Activated gamma-delta T cell treated with anti-CD3 and anti-CD28 coated beads, Interleukin-2, amount 50 U/mL, for 16 hours (primary cell): Measurements from ENCODE around the gene SPTLC2.

Source experiments
- DNase-seq: peaks from one replicate; pipeline ENCODE4 v3.0.0-alpha.2; 2020; ENCODE audit warnings: low read depth

The SPTLC2 gene

GRCh38 chr14:77622366-77622961, 6.0 kb upstream of the SPTLC2 start:
- no peak for DNase-seq

- no peak for DNase-seq
Observed at GRCh38 chr14:77620222-77620870, 3.9 kb upstream of the SPTLC2 start.

GRCh38 chr14:77618381-77618970, 2.0 kb upstream of the SPTLC2 start:
- no peak for DNase-seq

GRCh38 chr14:77616133-77616453, 344 bp downstream of the SPTLC2 start:
- DNase-seq = no peak

GRCh38 chr14:77615361-77616132, 890 bp downstream of the SPTLC2 start:
- no peak for DNase-seq

GRCh38 chr14:77613201-77613600, 3.2 kb downstream of the SPTLC2 start:
- DNase-seq = no peak

GRCh38 chr14:77612011-77612620, 4.3 kb downstream of the SPTLC2 start:
- DNase-seq = no peak

- no peak for DNase-seq
Observed at GRCh38 chr14:77610553-77610952, 5.9 kb downstream of the SPTLC2 start.

GRCh38 chr14:77609922-77610321, 6.5 kb downstream of the SPTLC2 start:
- DNase-seq = no peak

GRCh38 chr14:77607741-77608302, 8.6 kb downstream of the SPTLC2 start:
- no peak for DNase-seq

GRCh38 chr14:77605392-77605972, 11.0 kb downstream of the SPTLC2 start:
- DNase-seq = no peak

- no peak for DNase-seq
Observed at GRCh38 chr14:77603654-77604255, 12.7 kb downstream of the SPTLC2 start.

GRCh38 chr14:77603031-77603430, 13.4 kb downstream of the SPTLC2 start:
- DNase-seq = no peak

GRCh38 chr14:77601846-77602619, 14.4 kb downstream of the SPTLC2 start:
- DNase-seq = no peak

- no peak for DNase-seq
Observed at GRCh38 chr14:77599889-77600288, 16.5 kb downstream of the SPTLC2 start.

- no peak for DNase-seq
Observed at GRCh38 chr14:77598366-77599070, 17.9 kb downstream of the SPTLC2 start.

GRCh38 chr14:77593501-77593961, 22.9 kb downstream of the SPTLC2 start:
- no peak for DNase-seq

GRCh38 chr14:77590845-77591485, 25.5 kb downstream of the SPTLC2 start:
- DNase-seq = no peak

- no peak for DNase-seq
Observed at GRCh38 chr14:77589099-77589498, 27.3 kb downstream of the SPTLC2 start.
